H1 (cell line): Measurements from ENCODE around the gene HDAC6. TPM values are rescaled to one million over a fixed set of nuclear protein-coding genes. Genes with fewer than 3 reads are reported as not detected.

Source experiments
- GABPA ChIP-seq: IDR thresholded peaks from 2 replicates; pipeline ENCODE4 v1.6.1; 2011; ENCODE audit warnings: mild to moderate bottlenecking, low read length, moderate library complexity, borderline replicate concordance; ENCODE audit not compliant: insufficient read depth
- POU5F1 ChIP-seq: IDR thresholded peaks from 2 replicates; pipeline ENCODE4 v1.6.1; 2011; ENCODE audit warnings: low read depth, mild to moderate bottlenecking, low read length, moderate library complexity
- polyA plus RNA-seq, 7 experiments: library from polyadenylated mRNA; depleted of rRNA in 3 of 7; stranded (reverse) in 5 of 7; unstranded in 2 of 7; fragments of >200 nt in 5 of 7; fragments of 200-250 nt in 2 of 7; gene quantifications; 1 replicate in 5 of 7; 2 replicates in 1 of 7; 4 replicates in 1 of 7; pipeline versions ENCODE4 v1.2.1 to v1.2.3, GENCODE V29; 2011 to 2013; ENCODE audit warnings: missing spikeins in 2 of 7, mixed read lengths in 2 of 7
- total RNA-seq: library from RNA; stranded (reverse); fragmentation: NEBNext Ultra II Directional; extraction: Animal tissue kit (Norgen Biotek cat#: 25700); gene quantifications from 2 replicates; pipeline ENCODE4 v1.2.1, GENCODE V29; 2021

HDAC6 gene
- total and polyA plus RNA-seq, 2 of the 8 experiments (the other 6 are each of a cell fraction or from before 2014, with no cell fraction given), result 34.0 to 51.8 TPM

GRCh38 chrX:48782216-48782615 lies 19.7 kb upstream of the HDAC6 start (continued):
- TF ChIP-seq POU5F1 (no peak), GABPA (no peak)
